ENCODE data around the gene TCFL5.

Gene TCFL5

DNA sequence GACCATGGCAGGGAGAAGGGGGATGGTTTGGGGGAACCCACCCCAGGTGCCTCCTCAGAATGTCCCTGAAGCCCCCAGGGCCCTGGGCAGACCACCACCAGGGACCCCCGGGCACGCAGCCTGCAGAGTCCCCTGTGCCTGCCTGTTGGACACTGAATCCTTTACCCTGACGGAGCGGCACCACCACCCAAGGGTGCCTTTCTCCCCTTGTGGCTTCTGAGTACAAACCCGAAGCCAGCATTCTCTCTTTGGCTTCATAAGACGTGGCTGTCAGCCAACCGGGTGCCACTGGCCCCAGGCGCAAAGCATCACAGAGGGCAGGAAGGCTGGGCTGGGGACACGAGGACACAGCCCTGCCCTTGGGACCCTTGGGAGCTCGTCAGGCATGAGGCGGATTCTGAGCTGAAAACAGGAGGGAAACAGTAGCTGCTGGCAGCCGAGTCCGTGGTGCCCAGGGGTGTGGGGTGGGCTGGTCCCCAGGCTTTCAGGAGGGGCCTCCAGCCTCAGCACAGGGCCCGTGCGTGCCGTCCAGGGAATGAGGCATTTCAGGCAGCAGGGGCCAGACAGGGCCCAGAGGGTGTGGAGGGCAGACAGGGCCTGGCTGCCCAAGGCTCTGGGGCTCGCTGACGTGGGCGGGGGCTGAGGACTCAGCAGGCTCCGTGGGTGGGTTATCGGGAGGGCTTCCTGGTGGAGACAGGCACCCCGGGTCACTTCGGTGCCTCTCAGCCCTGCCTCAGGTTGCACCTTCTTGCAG, 41.2 kb downstream of the TCFL5 start:
- TF ChIP-seq, protein P1, sequence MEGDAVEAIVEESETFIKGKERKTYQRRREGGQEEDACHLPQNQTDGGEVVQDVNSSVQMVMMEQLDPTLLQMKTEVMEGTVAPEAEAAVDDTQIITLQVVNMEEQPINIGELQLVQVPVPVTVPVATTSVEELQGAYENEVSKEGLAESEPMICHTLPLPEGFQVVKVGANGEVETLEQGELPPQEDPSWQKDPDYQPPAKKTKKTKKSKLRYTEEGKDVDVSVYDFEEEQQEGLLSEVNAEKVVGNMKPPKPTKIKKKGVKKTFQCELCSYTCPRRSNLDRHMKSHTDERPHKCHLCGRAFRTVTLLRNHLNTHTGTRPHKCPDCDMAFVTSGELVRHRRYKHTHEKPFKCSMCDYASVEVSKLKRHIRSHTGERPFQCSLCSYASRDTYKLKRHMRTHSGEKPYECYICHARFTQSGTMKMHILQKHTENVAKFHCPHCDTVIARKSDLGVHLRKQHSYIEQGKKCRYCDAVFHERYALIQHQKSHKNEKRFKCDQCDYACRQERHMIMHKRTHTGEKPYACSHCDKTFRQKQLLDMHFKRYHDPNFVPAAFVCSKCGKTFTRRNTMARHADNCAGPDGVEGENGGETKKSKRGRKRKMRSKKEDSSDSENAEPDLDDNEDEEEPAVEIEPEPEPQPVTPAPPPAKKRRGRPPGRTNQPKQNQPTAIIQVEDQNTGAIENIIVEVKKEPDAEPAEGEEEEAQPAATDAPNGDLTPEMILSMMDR (conservative IDR thresholded peaks at IDR 0.05; ENCODE audit: low read depth, low read length): no peak
- Histone ChIP-seq H4K20me1 (ENCODE audit: insufficient read depth) (no peaks in the 10 kb centered on the region), H3K36me3 (ENCODE audit: insufficient read depth) (no peaks in the 10 kb centered on the region), H3K27ac (no peak overlapping the region), H3K79me2 (ENCODE audit: insufficient read depth, low read depth) (no peaks in the 10 kb centered on the region), H3K4me3 (IDR thresholded peaks at IDR 0.05; ENCODE audit: insufficient read depth, low read depth, low read length) (no peak overlapping the region), H3K4me2 (no peak overlapping the region), H2AFZ (ENCODE audit: low read depth) (no peak overlapping the region), H3K4me1 (ENCODE audit: low read depth, poor library complexity, severe bottlenecking) (peaks cover 24% of the 10 kb centered on the region), H3K27me3 (ENCODE audit: insufficient read depth, low read depth) (peaks cover 58% of the 10 kb centered on the region), H3K9ac (no peak overlapping the region)

DNA sequence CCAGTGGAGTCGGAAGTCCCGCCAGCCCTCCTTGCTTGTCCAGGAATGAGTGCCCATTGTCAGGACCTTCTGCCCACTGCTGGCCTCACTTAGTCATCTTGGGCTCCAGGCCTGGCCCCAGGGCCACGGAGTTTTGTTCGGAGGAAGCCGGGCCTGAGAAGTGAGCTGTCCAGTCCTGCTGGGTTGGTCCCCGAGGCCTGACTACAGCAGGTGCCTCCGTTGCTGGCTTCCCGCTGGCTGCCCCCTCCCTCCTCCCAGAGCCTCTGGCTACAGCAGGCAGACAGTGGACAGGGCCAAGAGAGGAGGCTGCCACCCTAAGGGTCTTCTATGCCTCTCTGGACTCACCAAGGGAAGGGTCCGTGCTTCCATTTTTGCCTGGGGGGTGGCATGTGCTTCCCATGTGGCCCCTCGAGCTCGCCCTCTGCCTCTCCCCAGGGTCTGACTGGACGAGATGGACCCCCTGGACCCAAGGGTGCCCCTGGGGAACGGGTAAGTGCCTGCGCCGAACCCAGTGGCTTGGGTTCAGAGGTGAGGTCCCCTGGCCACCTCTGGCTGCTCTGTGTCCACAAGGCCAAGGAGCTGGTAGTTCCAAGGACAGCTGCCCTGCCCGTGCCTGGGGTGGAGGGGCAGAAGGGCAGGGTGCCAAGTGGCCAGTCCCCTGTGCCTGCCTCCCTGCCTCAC, 42.0 kb downstream of the TCFL5 start:
- H3K4me2 ChIP-seq: no peak overlapping the region
- no peaks in the 10 kb centered on the region for H3K79me2 ChIP-seq (ENCODE audit: insufficient read depth, low read depth)

DNA sequence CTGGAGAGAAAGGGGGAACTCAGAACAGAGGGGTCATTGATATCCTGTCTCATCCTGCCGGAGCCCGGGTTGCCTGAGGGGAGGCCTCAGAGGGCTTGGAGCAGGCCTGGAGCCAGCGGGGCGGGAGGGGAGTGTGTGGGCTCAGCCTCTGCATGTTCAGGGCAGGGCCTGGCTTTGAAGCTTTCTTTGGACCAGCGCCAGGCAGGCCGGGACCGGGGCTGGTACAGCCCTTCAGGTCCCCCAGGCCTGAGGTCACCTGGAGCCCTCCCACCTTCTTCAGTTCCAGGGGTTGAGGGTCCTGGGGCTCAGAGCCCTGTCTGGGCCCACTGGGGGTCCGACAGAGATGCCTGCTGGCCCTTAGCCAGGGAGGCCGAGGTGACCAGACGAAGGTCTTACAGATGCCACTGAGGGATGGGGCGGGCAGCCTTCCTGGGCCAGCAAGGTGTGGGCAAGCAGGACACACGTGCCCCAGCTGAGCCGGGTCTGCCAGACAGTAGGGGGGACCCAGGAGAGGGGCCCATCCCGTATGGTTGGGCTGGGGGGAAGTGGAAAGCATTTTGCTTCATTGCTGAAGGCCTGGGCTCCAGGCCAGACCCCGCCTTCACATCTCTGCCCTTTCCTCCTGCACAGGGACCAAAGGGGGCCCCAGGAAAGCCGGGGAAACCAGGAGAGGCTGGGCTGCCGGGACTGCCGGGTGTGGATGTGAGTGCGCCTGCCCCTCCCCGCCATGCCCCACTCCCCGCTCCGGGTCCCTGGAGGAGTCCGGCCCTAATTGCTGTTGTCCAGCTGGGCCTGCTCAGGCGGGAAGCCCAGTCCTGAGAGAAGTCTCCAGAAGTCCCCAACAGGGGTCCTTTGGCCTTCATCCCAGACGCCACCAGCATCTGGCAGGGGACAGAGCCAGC, 42.8 kb downstream of the TCFL5 start:
- Histone ChIP-seq H3K4me1 (ENCODE audit: low read depth, poor library complexity, severe bottlenecking) (peaks cover 14% of the 10 kb centered on the region), H3K4me2 (no peak overlapping the region), H2AFZ (ENCODE audit: low read depth) (no peak overlapping the region), H3K27me3 (ENCODE audit: insufficient read depth, low read depth) (peaks cover 58% of the 10 kb centered on the region), H3K36me3 (ENCODE audit: insufficient read depth) (no peaks in the 10 kb centered on the region), H3K9ac (no peak overlapping the region), H4K20me1 (ENCODE audit: insufficient read depth) (no peaks in the 10 kb centered on the region), H3K4me3 (IDR thresholded peaks at IDR 0.05; ENCODE audit: insufficient read depth, low read depth, low read length) (no peak overlapping the region), H3K79me2 (ENCODE audit: insufficient read depth, low read depth) (no peaks in the 10 kb centered on the region), H3K27ac (no peak overlapping the region)
- TF ChIP-seq, protein P1 (conservative IDR thresholded peaks at IDR 0.05; ENCODE audit: low read depth, low read length): no peak

More for the DNA sequence above, 42.0 kb downstream of the TCFL5 start:
- Histone ChIP-seq H3K9ac (no peak overlapping the region), H4K20me1 (ENCODE audit: insufficient read depth) (no peaks in the 10 kb centered on the region), H3K4me3 (IDR thresholded peaks at IDR 0.05; ENCODE audit: insufficient read depth, low read depth, low read length) (no peak overlapping the region), H2AFZ (ENCODE audit: low read depth) (no peak overlapping the region), H3K36me3 (ENCODE audit: insufficient read depth) (no peaks in the 10 kb centered on the region), H3K27ac (no peak overlapping the region), H3K4me1 (ENCODE audit: low read depth, poor library complexity, severe bottlenecking) (peaks cover 19% of the 10 kb centered on the region), H3K27me3 (ENCODE audit: insufficient read depth, low read depth) (peaks cover 58% of the 10 kb centered on the region)
- TF ChIP-seq, protein P1 (conservative IDR thresholded peaks at IDR 0.05; ENCODE audit: low read depth, low read length): no peak

DNA sequence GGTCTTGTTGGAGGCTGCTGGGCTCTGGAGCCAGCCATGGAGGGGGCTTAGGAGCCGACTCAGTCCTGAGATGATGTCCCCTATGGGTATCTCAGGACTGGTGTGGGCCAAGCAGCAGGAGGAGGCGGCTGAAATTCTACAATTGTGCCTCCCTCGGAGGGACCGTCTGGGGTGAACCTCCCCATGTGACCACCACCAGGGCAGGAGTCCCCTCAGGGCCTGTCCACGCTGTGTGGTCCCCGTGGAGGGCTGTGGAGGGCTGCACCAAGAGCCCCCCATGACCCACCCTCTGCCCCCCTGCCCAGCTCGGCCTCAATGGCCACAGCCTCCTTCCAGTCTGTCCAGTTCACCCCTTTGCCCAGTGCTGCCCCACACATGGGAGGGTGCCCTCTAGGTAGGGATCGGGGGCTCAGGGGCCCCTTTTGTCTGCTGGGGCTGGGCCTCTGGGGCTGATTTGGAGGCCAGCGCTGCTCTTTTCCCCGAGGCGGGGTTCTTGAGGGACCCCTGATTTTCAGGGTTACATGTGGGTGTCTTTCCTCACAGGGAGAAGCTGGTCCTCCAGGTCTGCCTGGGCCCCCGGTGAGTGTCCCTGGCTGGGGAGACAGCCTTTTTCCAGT, 43.5 kb downstream of the TCFL5 start:
- Histone ChIP-seq H2AFZ (ENCODE audit: low read depth) (no peak overlapping the region), H3K27ac (no peak overlapping the region), H3K4me1 (ENCODE audit: low read depth, poor library complexity, severe bottlenecking) (peaks cover 7% of the 10 kb centered on the region), H3K79me2 (ENCODE audit: insufficient read depth, low read depth) (no peaks in the 10 kb centered on the region), H3K36me3 (ENCODE audit: insufficient read depth) (no peaks in the 10 kb centered on the region), H3K9ac (no peak overlapping the region), H3K4me3 (IDR thresholded peaks at IDR 0.05; ENCODE audit: insufficient read depth, low read depth, low read length) (no peak overlapping the region), H4K20me1 (ENCODE audit: insufficient read depth) (no peaks in the 10 kb centered on the region), H3K27me3 (ENCODE audit: insufficient read depth, low read depth) (peaks cover 58% of the 10 kb centered on the region), H3K4me2 (no peak overlapping the region)
- TF ChIP-seq, protein P1 (conservative IDR thresholded peaks at IDR 0.05; ENCODE audit: low read depth, low read length): no peak
